Pons (tissue), 1 donor: ENCODE results near the gene USP32.
A peak's percentile ranks its signal among the peaks of the same experiment; 100 is the strongest.
"Not testable (repeated sequence)": the region's sequence is repeated elsewhere in the genome, so short reads cannot be mapped to it uniquely, and the experiment has no call there.

Experiments
- DNase-seq: peaks from one replicate; pipeline ENCODE4 v3.0.0-alpha.2; 2016; ENCODE audit warnings: low spot score

Gene USP32

GRCh38 chr17:60231691-60232090 is 160.2 kb downstream of the USP32 start:
- peak; percentile 81 for DNase-seq

- DNase-seq = peak; percentile 76
These were observed 160.7 kb downstream of the USP32 start for GRCh38 chr17:60231234-60231633.

- no peak for DNase-seq
These were observed 161.6 kb downstream of the USP32 start for GRCh38 chr17:60230358-60230757.

DNA sequence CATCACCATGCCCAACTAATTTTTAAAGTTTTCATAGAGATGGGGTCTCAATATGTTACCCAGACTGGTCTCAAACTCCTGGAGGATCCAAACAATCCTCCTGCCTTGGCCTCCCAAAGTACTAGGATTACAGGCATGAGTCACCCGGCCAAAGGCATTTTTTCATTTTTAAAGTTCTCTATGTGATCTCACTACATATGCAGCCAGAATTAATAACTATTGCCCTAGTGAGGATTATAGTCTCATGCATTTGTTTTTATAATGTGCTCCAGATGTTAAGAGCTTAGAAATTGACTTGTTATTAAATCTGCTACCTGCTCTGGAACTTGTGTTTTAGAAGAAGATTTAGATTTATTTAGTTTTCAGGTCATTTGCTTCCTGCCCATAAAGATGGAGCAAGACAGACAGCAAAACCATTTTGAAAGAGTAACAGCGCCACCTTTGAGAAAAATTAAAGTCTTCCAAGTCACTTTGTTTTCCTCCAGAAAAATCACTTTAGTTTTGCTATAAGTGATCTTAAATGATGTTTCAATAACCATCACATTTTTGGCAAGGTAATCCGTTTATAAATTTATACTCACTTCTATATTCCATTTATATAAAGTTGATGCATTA is 162.6 kb downstream of the USP32 start:
- no peak for DNase-seq

- not testable (repeated sequence) for DNase-seq
These were observed 164.7 kb downstream of the USP32 start for GRCh38 chr17:60227276-60227675.

- no peak for DNase-seq
These were observed 167.9 kb downstream of the USP32 start for GRCh38 chr17:60224064-60224463.

DNA sequence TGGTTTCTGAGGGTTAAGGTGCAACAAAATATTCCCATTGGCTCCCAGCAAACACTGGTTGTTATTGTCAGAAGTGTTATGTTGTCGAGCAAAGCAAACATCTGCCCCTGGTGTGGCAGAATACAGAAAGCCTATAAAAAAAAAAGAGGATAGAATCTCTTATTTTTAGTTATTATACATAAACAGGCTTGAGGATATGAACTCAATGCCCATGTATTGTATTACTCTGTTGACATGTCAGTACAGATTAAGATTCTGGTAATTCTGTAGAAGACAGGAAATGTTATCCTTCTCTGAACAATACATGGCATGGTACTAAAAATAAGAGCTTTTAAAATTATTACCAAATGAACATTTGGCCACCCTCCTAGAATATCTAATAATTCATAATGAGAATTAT is 168.5 kb downstream of the USP32 start:
- DNase-seq = no peak

GRCh38 chr17:60218774-60219173 is 173.2 kb downstream of the USP32 start:
- DNase-seq = not testable (repeated sequence)

- not testable (repeated sequence) for DNase-seq
These were observed 176.0 kb downstream of the USP32 start for GRCh38 chr17:60215895-60216294.

GRCh38 chr17:60211282-60211681 is 180.7 kb downstream of the USP32 start:
- DNase-seq = not testable (repeated sequence)

DNA sequence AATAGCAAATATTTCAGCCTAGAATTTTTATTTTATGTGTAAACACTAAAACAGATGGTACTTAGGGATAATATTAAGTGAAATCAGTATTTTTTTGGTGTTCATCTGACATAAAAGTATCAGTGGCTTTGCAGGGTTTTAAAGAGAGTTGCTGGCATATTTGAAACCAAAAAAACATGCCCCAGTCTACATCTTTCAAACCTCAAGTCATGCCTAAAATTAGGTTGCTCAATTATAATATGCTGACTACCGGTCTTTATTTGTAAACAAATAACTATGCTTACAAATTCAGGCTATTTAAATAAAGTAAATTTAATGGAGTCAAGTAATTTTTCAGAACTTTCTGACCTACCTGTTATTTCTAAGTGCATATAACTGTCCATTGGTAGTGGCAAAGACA is 183.6 kb downstream of the USP32 start:
- DNase-seq = not testable (repeated sequence)

GRCh38 chr17:60205782-60206181 is 186.2 kb downstream of the USP32 start:
- DNase-seq = not testable (repeated sequence)

DNA sequence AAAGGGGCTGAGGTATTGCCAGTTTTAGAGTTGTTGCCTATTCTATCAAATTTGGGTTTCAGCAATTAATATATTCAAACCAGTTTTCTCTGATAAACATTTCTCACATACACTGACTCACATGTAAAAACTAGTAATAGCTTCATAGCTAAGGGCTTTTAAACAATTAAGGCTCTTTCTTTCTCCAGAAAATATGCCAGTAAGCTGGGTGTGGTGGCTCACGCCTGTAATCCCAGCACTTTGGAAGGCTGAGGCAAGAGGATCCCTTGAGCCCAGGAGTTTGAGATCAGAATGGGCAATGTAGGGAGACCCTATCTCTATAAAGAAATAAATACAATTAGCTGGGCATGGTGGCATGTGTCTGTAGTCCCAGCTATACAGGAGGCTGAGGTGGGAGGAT is 193.3 kb downstream of the USP32 start:
- DNase-seq = not testable (repeated sequence)

DNA sequence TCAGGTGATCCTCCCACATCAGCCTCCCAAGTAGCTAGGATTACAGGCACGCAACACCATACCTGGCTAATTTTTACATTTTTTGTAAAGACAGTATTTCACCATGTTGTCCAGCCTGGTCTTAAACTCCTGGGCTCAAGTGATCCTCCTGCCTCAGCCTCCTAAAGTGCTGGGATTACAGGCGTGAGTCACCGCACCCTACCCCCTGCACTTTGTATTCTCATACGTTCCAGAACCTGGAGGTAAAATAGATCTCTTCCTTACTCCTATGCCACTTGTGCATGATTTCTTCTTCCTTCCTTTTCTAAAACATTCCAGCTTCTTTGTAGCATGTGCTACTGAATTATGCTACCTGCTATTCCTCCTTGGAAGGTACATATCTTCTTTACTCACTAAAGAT is 197.8 kb downstream of the USP32 start:
- DNase-seq = not testable (repeated sequence)

DNA sequence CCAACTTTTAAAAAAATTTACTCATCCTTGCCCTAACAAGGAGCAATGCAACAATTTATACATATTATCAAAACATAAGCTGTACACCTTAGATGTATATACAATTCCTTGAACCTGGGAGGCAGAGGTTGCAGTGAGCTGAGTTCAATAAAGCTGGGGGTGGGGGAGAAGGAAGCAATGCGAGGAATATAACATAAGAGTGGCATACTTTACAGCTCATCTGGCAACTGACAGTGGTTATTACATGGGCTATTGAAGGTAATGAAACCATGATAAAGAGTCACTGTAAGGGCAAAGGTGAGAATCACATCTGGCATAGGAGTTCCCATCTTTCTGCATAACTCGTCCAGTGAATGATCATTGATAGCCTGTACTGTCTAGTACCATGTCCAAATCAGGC is 198.5 kb downstream of the USP32 start:
- DNase-seq = no peak

DNA sequence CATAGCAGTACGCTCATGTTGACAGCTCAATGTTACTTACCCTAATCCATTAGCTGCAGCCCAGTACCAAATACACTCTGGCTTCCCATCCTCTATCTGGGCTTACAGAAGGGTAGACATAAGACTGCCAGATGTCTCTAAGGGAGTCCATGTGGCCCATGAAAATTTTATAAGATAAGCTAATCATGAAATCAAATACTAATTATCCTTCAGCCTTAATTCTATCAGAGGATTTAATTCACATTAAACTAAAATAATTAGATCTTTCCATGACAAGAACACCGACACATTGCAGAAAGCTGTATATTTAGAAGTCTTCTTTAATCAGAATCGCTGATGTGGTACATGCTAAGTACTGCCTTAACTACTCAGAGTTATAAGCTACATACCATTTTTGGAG is 198.9 kb downstream of the USP32 start:
- not testable (repeated sequence) for DNase-seq

DNA sequence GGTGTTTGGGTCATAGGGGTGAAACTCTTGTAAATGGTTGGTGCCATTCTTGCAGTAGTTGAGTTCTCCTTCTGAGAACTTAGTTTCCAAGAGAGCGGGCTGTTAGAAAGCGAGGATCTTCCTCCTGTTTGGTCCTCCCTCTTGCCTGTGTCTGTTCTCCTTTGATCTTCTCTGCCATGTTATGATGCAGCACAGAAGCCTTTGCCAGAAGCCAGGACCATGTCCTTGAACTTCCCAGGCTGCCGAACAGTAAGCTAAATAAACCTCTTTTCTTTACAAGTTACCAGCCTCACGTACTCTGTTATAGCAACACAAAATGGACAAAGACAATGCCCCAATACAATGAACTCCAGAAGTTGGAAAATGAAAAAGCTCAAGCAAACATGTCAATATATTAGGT is 201.9 kb downstream of the USP32 start:
- not testable (repeated sequence) for DNase-seq

DNA sequence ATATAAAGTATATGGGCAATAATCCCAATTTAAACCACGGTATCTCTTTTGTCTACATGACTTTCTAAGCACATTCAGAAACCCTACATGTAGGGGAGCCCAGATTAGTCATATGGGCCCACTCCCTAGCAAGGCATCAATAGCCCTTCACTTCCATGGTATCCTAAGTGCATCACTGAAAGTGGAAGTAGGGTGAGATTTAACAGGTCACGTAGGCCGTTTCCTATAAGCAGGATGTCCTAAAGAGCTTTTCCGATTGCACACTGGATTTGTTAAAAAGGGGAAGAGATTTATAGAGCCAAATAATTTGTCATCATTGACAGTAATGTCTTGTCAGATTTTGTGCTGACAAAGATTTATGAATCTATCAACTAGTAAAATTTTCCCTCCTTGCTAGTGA is 203.2 kb downstream of the USP32 start:
- no peak for DNase-seq

- DNase-seq = not testable (repeated sequence)
These were observed 204.8 kb downstream of the USP32 start for GRCh38 chr17:60186846-60187745.

GRCh38 chr17:60186372-60186771 is 205.6 kb downstream of the USP32 start:
- DNase-seq = not testable (repeated sequence)

DNA sequence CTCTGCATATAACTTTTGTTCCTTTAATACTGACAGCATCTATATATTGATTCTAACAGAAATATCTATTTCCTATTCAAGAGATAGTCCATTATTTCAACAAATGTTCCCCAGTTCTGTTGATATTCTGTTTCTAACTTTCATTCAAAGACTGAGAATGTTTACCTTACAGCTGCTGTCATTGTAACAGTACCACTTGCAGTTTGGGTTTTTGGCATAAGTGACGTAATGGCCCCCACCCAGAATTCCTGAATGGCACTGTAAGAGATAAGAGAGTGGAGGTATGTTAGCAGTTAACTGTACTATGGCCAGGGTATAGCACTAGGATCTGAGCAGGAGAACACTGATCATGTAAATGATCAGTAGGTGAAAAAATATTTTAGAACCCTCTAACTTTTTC is 211.6 kb downstream of the USP32 start:
- not testable (repeated sequence) for DNase-seq

DNA sequence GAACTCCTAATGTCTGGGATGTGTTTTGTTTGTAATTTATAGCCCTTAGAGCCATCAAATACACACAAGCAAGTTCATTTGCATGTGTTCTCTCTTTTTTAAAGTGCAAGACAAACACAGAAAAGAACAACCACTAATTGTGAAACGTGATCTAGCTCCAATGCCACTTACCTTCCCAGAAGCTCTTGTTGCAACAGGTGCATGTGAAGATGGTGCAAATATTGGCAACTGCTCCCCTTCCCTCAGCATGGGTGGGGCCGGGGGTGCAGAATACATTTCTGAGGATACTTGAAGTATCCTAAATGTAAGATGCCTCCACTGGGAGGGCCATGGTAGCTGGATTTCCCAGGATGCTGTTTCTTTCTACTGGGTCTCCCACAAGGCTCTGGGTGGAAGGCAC is 213.8 kb downstream of the USP32 start:
- DNase-seq = not testable (repeated sequence)

DNA sequence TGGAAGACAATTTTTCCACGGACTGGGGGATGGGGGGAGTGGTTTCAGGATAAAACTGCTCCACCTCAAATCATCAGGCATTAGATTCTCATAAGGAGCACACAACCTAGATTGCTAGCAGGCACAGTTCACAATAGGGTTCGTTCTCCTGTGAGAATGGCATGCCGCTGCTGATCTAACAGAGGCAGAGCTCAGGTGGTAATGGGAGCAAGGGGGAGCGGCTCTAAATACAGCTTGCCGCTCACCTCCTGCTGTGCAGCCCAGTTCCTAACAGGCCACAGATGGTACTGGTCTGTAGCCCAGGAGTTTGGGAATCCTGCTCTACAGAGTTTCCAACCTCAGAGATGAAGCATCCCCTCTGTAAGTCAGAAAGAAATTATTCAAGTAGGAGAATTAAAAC is 215.2 kb downstream of the USP32 start:
- DNase-seq = not testable (repeated sequence)
